CD4-positive, CD25-positive, alpha-beta regulatory T cell (primary cell): ENCODE data around the gene ABTB2. TPM values are rescaled to one million over a fixed set of nuclear protein-coding genes. Genes with fewer than 3 reads are reported as not detected.

Experiments
- ATAC-seq, 2 donors: fragments of 150-1000 bp; cut with Tn5 transposase; one replicate each; pipeline ENCODE4 v1.10.0; 2021; ENCODE audit warnings: low read depth in 2 of 2, moderate number of reproducible peaks in 2 of 2, moderate library complexity in 1 of 2
- DNase-seq, 3 donors: peaks; one replicate each; pipeline versions ENCODE4 v3.0.0 to v3.0.0-alpha.2; 2012 to 2022; ENCODE audit warnings: mixed read lengths in 1 of 3
- H3K27ac ChIP-seq: one replicate; pipeline ENCODE4 v1.7.0; 2013; ENCODE audit warnings: mild to moderate bottlenecking, low read length; ENCODE audit not compliant: insufficient read depth, poor library complexity, severe bottlenecking
- H3K27me3 ChIP-seq: one replicate; pipeline ENCODE4 v1.7.0; 2013; ENCODE audit warnings: low read length; ENCODE audit not compliant: control insufficient read depth, insufficient read depth
- H3K36me3 ChIP-seq: one replicate; pipeline ENCODE4 v1.7.0; 2013; ENCODE audit warnings: mild to moderate bottlenecking, low read length, moderate library complexity; ENCODE audit not compliant: control insufficient read depth, insufficient read depth
- H3K4me1 ChIP-seq: 2 replicates; pipeline ENCODE4 v1.7.0; 2013; ENCODE audit warnings: mild to moderate bottlenecking, low read length; ENCODE audit not compliant: insufficient read depth, control insufficient read depth, poor library complexity, severe bottlenecking
- H3K4me3 ChIP-seq: one replicate; pipeline ENCODE4 v1.7.0; 2013; ENCODE audit warnings: low read depth, mild to moderate bottlenecking, low read length, moderate library complexity
- H3K9me3 ChIP-seq, 2 experiments: 1 replicate in 1 of 2; 2 replicates in 1 of 2; pipeline ENCODE4 v1.7.0; 2013; ENCODE audit warnings: low read length in 2 of 2, mild to moderate bottlenecking in 1 of 2, moderate library complexity in 1 of 2; ENCODE audit not compliant: control insufficient read depth in 2 of 2
- H3K27ac Mint-ChIP-seq, 3 donors: one replicate each; pipeline ENCODE4 v1.8.0; 2020 to 2022; ENCODE audit warnings: mild to moderate bottlenecking in 3 of 3, mixed read lengths in 3 of 3, moderate library complexity in 2 of 3
- H3K27me3 Mint-ChIP-seq: one replicate; pipeline ENCODE4 v1.8.0; 2022; ENCODE audit warnings: mild to moderate bottlenecking, mixed read lengths
- H3K36me3 Mint-ChIP-seq: one replicate; pipeline ENCODE4 v1.8.0; 2020; ENCODE audit warnings: mixed read lengths
- H3K4me1 Mint-ChIP-seq, 4 donors: one replicate each; pipeline ENCODE4 v1.8.0; 2020 to 2022; ENCODE audit warnings: mixed read lengths in 4 of 4, mild to moderate bottlenecking in 1 of 4
- H3K4me3 Mint-ChIP-seq, 4 donors: one replicate each; pipeline ENCODE4 v1.8.0; 2020 to 2022; ENCODE audit warnings: mild to moderate bottlenecking in 4 of 4, mixed read lengths in 4 of 4, moderate library complexity in 3 of 4
- H3K9me3 Mint-ChIP-seq, 7 donors: one replicate each; pipeline ENCODE4 v1.8.0; 2020 to 2022; ENCODE audit warnings: mixed read lengths in 7 of 7, mild to moderate bottlenecking in 3 of 7, moderate library complexity in 2 of 7
- polyA plus RNA-seq, 4 donors: library from polyadenylated mRNA; unstranded; fragments of 300-500 nt; fragmentation: Illumina TruSeq; gene quantifications; one replicate each; pipeline ENCODE4 v1.2.3, GENCODE V29; 2021
- total RNA-seq: library from RNA; stranded (reverse); gene quantifications from one replicate; pipeline ENCODE4 v1.2.3, GENCODE V29; 2022

The ABTB2 gene
- total and polyA plus RNA-seq, 5 donors from 2014 or later: 0.12 to 0.89 (median 0.13) TPM; not detected in 2

DNA sequence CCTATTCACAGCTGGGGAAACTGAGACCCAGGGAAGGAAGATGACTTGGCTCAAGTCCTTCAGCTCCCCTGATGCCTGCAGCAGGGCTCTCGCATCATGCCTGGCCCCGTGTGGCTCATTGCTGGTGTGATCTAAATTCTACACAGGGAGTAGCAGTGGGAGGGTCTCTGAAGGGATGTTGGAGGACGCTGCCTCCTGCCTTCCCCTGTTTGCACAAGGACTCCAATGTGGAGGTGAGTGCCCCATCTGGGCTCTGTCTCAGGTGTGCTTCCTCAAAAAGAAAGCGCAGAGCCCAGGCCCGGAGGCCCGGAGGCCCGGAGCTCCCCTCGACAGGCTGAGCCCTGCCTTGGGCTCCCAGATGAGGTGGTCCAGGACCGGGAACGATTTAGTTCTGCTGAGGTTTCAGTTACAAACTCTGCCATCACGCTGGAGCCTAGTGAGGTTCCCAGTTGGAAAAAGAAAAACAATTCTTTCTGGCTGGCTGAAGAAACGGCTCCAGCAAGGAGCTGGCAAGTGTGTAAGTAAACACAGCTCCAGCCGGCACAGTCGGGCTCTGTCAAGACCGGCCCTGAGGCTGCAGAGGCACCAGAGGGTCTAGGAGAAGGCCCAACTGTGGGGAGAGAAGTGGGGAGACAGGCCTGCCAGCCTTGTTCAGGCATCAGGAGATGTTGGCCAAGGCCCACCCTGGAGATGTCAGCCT lies 202.6 kb downstream of the ABTB2 start:
- H3K36me3 Mint-ChIP-seq: no peaks in the 10 kb centered on the region
- no peaks in the 10 kb centered on the region for H3K9me3 ChIP-seq
- DNase-seq (no peak), ATAC-seq (no peak)
- H3K4me3 Mint-ChIP-seq: no peak overlapping the region
- H3K4me1 Mint-ChIP-seq: peaks cover 0 to 10% (median 2%) of the 10 kb centered on the region in 4 donors
- H3K27me3 ChIP-seq: no peaks in the 10 kb centered on the region
- no peaks in the 10 kb centered on the region for H3K9me3 Mint-ChIP-seq
- H3K27ac Mint-ChIP-seq: no peak overlapping the region
- no peaks in the 10 kb centered on the region for H3K4me1 ChIP-seq
- H3K4me3 ChIP-seq: no peak overlapping the region
- H3K36me3 ChIP-seq: no peaks in the 10 kb centered on the region
- H3K27ac ChIP-seq: no peak overlapping the region
- H3K27me3 Mint-ChIP-seq: no peaks in the 10 kb centered on the region

DNA sequence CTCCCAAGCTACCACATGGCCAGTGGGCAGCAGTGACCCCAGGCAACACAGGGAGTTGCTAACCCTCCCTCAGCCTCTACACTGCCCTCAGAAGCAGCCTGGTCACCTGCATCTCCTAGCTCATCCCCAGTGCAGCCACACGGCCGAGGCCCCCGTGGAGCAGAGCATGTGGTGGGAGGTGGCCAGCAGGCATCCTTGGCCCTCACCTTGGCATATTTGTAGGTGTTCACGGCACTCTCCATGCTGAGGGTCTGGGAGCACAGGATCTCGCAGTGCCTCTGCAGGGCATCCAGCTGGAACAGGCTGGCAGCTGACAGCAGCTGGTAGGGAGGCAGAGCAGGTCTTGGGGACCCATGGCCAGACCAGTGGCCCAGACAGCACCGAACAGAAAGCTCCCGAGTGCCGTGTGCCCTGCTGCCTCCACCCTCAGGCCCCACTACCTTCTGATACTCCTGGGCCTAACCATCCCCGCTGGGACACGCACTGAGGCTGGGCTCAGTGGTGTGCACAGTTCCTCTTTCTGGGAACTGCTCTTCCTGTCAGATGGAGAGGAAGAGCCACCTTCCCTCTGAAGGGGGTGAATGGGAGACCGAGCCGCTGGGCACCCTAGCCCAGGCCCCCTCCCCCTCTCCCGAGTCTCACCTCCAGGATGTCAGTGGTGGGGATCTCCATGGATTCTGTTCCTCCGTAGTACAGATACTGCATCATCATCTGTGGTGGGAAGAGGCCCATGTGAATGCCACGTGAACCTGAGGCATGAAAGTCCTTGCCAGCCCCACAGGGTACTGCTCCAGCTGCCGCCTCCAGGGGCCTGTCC lies 203.5 kb downstream of the ABTB2 start:
- no peaks in the 10 kb centered on the region for H3K9me3 ChIP-seq
- Mint-ChIP-seq H3K27me3 (no peaks in the 10 kb centered on the region), H3K4me1 (peaks cover 0 to 7% (median 2%) of the 10 kb centered on the region in 4 donors), H3K27ac (peak overlapping the region in 2 of 3 donors; percentile 43 to 84), H3K36me3 (no peaks in the 10 kb centered on the region), H3K9me3 (no peaks in the 10 kb centered on the region), H3K4me3 (no peak overlapping the region)
- DNase-seq (no peak), ATAC-seq (peak in 1 of 2 donors; percentile 14)
- peaks cover under 1% of the 10 kb centered on the region for H3K36me3 ChIP-seq
- H3K27me3 ChIP-seq: no peaks in the 10 kb centered on the region
- no peaks in the 10 kb centered on the region for H3K4me1 ChIP-seq
- no peak overlapping the region for H3K4me3 ChIP-seq
- no peak overlapping the region for H3K27ac ChIP-seq

DNA sequence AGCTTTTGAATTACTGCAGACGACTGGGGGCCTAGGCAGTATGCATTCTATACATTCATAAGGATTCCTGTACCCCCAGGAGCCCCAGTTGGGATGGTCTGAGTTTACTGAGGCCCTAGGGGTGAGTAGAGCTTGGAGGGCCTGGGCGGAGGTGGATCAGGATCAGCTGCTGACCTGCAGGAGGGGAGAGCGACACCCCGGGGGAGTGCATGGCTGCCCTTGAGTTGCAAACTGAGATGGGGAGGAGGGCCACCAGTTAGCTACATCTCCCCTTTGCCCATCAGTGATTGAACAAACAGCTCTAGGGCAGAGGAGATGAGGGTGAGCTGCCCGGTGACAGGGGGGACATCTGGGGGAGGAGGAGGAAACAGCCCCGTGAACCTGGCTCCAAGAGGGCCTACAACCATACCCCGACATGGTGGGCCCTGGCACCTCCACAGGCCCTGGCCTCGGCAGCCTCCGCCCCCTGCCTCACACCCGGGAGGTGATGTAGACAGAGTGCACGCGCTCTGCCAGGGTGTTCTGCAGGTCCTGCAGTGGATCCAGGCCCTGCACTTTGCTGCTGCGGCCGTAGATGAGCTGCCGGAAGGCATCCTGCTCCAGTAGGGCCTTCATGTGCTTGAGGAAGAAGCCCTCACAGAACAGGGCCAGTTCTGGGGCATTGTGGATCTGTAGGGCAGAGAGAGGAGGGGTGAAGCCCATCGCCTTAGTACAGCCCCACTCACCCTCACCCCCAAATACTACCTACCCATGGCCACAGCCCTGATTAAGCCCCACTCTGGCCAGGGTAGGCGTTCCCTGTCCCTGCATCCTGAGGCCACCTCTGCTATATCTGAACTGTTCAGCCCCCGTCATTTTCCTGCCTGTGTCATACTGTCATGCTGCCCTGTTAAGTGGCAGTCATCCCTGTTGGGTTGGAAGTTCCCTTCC lies 205.6 kb downstream of the ABTB2 start:
- H3K36me3 ChIP-seq: peaks cover 17% of the 10 kb centered on the region
- H3K4me1 ChIP-seq: no peaks in the 10 kb centered on the region
- H3K27ac Mint-ChIP-seq: peak overlapping the region; percentile 34 to 84 (median 71)
- H3K4me1 Mint-ChIP-seq: peaks cover 0 to 7% (median 2%) of the 10 kb centered on the region in 4 donors
- H3K4me3 Mint-ChIP-seq: peak overlapping the region in 1 of 4 donors; percentile 38
- peaks cover 5% of the 10 kb centered on the region for H3K36me3 Mint-ChIP-seq
- no peaks in the 10 kb centered on the region for H3K27me3 ChIP-seq
- DNase-seq (no peak), ATAC-seq (no peak)
- no peaks in the 10 kb centered on the region for H3K27me3 Mint-ChIP-seq
- no peaks in the 10 kb centered on the region for H3K9me3 ChIP-seq
- H3K4me3 ChIP-seq: no peak overlapping the region
- H3K27ac ChIP-seq: no peak overlapping the region
- no peaks in the 10 kb centered on the region for H3K9me3 Mint-ChIP-seq

DNA sequence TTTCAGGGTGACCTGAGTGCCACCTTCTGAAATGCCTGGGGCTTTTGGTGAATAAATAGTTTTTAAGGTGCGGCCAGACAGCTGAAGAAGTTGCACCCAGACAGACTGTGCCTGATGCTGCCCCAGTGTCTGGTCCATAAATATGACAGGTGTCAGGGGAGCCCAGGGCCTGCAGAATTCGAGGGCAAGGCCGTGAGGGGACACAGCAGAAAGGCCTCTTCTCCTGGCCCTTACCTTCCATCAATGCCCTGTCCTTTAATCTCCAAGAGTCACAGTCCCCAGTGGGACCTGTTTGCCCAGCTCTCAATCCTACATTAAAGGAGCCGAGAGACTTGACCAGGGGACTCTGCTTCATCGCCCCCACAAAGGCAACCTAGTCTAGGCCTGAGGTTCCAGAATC lies 206.6 kb downstream of the ABTB2 start:
- no peak overlapping the region for H3K27ac Mint-ChIP-seq
- no peaks in the 10 kb centered on the region for H3K27me3 ChIP-seq
- no peaks in the 10 kb centered on the region for H3K27me3 Mint-ChIP-seq
- no peak overlapping the region for H3K4me3 ChIP-seq
- H3K27ac ChIP-seq: no peak overlapping the region
- ATAC-seq: no peak
- H3K4me1 ChIP-seq: no peaks in the 10 kb centered on the region
- H3K36me3 ChIP-seq: peaks cover 28% of the 10 kb centered on the region
- no peak overlapping the region for H3K4me3 Mint-ChIP-seq
- no peak for DNase-seq
- H3K36me3 Mint-ChIP-seq: peaks cover 13% of the 10 kb centered on the region
- no peaks in the 10 kb centered on the region for H3K9me3 Mint-ChIP-seq
- peaks cover 0 to 7% (median 2%) of the 10 kb centered on the region in 4 donors for H3K4me1 Mint-ChIP-seq
- H3K9me3 ChIP-seq: no peaks in the 10 kb centered on the region

DNA sequence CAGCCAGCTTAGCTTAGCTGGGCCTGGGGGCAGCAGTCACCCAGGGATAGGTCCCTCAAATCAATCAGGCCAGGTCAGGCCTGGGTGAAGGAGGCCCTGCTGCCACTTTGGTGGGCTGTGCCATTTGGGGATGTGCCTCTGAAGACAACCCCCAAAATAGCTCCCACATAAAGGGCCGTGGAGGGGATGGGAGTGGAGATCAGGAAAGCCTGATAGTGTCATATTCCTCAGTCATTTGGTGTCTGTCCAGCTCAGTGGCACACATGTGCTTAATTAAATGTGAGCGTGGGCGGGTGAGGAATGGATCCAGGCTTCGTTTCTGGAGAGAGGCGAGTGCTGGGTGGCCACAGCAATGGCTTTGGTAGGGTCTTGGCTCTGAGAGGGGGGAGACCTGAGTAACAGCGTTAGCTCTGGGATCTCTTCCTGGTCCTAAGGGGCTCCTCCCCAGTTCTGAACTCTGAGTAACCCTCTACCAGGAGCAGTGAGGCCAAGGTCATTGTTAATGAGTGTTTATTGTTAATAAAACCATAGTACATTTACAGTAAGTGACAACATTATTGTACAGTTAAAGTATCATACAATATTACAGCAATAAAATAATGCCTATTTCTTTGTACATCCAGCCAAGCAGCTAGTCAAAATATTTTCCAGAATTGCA lies 207.2 kb downstream of the ABTB2 start:
- Histone ChIP-seq H3K4me3 (no peak overlapping the region), H3K4me1 (no peaks in the 10 kb centered on the region), H3K36me3 (peaks cover 33% of the 10 kb centered on the region), H3K27me3 (no peaks in the 10 kb centered on the region), H3K27ac (no peak overlapping the region), H3K9me3 (no peaks in the 10 kb centered on the region)
- no peak for DNase-seq
- ATAC-seq: no peak
- Mint-ChIP-seq H3K27me3 (no peaks in the 10 kb centered on the region), H3K4me1 (peaks cover 0 to 7% (median 2%) of the 10 kb centered on the region in 4 donors), H3K36me3 (peaks cover 18% of the 10 kb centered on the region), H3K4me3 (no peak overlapping the region), H3K27ac (peak overlapping the region in 1 of 3 donors; percentile 62), H3K9me3 (no peaks in the 10 kb centered on the region)

DNA sequence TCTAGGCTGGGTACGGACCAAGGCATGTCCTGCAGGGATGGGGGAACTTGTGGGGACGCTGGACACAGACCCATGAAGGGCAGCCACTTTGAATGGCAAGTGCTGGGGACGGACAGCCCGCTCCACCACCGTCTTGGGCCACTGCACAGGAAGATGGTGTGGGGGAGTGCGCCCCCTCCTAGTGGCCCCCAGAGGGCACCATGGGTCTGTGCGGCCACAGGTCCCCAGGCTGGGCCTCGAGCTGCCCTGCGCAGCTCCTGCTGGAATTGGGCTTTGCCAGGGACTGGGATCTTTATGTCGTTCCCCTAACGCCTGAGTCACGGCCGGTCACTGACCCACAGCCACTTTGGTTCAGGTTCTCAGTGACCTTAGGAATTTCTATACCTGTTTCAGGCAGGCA lies 208.0 kb downstream of the ABTB2 start:
- Mint-ChIP-seq H3K4me3 (no peak overlapping the region), H3K4me1 (peaks cover 0 to 7% (median 2%) of the 10 kb centered on the region in 4 donors), H3K36me3 (peaks cover 23% of the 10 kb centered on the region), H3K27me3 (no peaks in the 10 kb centered on the region), H3K9me3 (no peaks in the 10 kb centered on the region), H3K27ac (no peak overlapping the region)
- peak in 1 of 2 donors; percentile 19 for ATAC-seq
- Histone ChIP-seq H3K36me3 (peaks cover 41% of the 10 kb centered on the region), H3K4me1 (no peaks in the 10 kb centered on the region), H3K27me3 (no peaks in the 10 kb centered on the region), H3K27ac (no peak overlapping the region), H3K4me3 (no peak overlapping the region), H3K9me3 (no peaks in the 10 kb centered on the region)
- DNase-seq: no peak

DNA sequence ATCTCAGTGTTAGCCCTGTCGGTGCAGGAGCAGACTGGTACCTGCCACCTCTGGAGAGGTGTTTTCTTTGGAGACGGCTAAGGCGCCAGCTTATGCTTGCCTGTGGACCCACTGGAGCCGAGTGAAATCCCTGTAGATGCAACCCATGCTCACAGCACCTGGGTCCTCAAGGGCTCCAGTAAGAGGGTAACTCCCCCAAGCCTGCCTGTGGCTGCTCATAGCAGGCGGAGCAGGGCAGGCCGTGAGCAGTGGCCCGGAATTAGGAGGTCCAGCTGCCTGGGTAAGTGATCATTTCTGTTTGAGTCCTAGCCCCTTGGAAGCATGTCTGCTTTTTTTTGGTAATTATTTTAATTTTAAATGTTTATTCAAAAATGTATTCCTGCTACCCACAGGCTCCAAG lies 208.5 kb downstream of the ABTB2 start:
- H3K27me3 ChIP-seq: no peaks in the 10 kb centered on the region
- no peak overlapping the region for H3K27ac ChIP-seq
- H3K27ac Mint-ChIP-seq: no peak overlapping the region
- peaks cover 23% of the 10 kb centered on the region for H3K36me3 Mint-ChIP-seq
- no peaks in the 10 kb centered on the region for H3K9me3 ChIP-seq
- H3K4me3 Mint-ChIP-seq: no peak overlapping the region
- ATAC-seq (no peak), DNase-seq (no peak)
- H3K27me3 Mint-ChIP-seq: no peaks in the 10 kb centered on the region
- peaks cover 47% of the 10 kb centered on the region for H3K36me3 ChIP-seq
- H3K4me3 ChIP-seq: no peak overlapping the region
- H3K4me1 Mint-ChIP-seq: peaks cover 0 to 7% (median 2%) of the 10 kb centered on the region in 4 donors
- H3K4me1 ChIP-seq: no peaks in the 10 kb centered on the region
- H3K9me3 Mint-ChIP-seq: no peaks in the 10 kb centered on the region
